ENCODE data around the gene SCYL2. TPM values are rescaled to one million over a fixed set of nuclear protein-coding genes. Genes with fewer than 3 reads are reported as not detected.

The SCYL2 gene
- total RNA-seq, 1 experiment from 2014 or later, result 37.1 TPM

DNA sequence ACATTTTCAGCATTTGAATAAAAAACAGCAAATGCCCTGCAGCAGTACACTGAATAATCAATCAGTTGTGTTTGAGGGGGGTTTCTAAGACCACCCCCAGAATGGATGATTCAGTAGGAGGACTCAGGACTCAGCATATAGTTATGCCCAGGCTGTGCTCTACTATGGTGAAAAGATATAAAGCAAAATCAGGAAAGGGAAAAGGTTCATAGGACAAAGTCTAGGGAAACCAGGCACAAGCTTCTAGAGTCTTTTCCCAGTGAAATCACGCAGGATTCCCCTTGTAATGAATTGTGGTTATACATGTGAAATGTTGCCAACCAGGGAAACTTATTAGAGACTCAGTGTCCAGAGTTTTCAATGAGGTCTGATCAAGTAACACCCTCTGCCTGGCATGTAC is 64.9 kb downstream of the SCYL2 start:
- H3K4me1 Mint-ChIP-seq, result no peaks in the 10 kb centered on the region
- ATAC-seq (no peak), DNase-seq (ENCODE audit: low spot score) (no peak)
- H3K9me3 Mint-ChIP-seq, result no peaks in the 10 kb centered on the region
- no peak overlapping the region for H3K27ac Mint-ChIP-seq
- no peak for TF ChIP-seq RELA (CRISPR knock-in tag; IDR thresholded peaks at IDR 0.05; ENCODE audit: borderline replicate concordance)
- no peak for TF ChIP-seq ZNF219 (CRISPR knock-in tag; IDR thresholded peaks at IDR 0.05; ENCODE audit: borderline replicate concordance)
- TF ChIP-seq, protein P1, sequence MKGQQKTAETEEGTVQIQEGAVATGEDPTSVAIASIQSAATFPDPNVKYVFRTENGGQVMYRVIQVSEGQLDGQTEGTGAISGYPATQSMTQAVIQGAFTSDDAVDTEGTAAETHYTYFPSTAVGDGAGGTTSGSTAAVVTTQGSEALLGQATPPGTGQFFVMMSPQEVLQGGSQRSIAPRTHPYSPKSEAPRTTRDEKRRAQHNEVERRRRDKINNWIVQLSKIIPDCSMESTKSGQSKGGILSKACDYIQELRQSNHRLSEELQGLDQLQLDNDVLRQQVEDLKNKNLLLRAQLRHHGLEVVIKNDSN (CRISPR knock-in tag; IDR thresholded peaks at IDR 0.05), result no peak
- TF ChIP-seq ESRRA (CRISPR knock-in tag; IDR thresholded peaks at IDR 0.05; ENCODE audit: borderline replicate concordance), result no peak
- TF ChIP-seq, protein P2, sequence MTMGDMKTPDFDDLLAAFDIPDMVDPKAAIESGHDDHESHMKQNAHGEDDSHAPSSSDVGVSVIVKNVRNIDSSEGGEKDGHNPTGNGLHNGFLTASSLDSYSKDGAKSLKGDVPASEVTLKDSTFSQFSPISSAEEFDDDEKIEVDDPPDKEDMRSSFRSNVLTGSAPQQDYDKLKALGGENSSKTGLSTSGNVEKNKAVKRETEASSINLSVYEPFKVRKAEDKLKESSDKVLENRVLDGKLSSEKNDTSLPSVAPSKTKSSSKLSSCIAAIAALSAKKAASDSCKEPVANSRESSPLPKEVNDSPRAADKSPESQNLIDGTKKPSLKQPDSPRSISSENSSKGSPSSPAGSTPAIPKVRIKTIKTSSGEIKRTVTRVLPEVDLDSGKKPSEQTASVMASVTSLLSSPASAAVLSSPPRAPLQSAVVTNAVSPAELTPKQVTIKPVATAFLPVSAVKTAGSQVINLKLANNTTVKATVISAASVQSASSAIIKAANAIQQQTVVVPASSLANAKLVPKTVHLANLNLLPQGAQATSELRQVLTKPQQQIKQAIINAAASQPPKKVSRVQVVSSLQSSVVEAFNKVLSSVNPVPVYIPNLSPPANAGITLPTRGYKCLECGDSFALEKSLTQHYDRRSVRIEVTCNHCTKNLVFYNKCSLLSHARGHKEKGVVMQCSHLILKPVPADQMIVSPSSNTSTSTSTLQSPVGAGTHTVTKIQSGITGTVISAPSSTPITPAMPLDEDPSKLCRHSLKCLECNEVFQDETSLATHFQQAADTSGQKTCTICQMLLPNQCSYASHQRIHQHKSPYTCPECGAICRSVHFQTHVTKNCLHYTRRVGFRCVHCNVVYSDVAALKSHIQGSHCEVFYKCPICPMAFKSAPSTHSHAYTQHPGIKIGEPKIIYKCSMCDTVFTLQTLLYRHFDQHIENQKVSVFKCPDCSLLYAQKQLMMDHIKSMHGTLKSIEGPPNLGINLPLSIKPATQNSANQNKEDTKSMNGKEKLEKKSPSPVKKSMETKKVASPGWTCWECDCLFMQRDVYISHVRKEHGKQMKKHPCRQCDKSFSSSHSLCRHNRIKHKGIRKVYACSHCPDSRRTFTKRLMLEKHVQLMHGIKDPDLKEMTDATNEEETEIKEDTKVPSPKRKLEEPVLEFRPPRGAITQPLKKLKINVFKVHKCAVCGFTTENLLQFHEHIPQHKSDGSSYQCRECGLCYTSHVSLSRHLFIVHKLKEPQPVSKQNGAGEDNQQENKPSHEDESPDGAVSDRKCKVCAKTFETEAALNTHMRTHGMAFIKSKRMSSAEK (CRISPR knock-in tag; IDR thresholded peaks at IDR 0.05; ENCODE audit: borderline replicate concordance), result no peak
- TF ChIP-seq, protein P3, sequence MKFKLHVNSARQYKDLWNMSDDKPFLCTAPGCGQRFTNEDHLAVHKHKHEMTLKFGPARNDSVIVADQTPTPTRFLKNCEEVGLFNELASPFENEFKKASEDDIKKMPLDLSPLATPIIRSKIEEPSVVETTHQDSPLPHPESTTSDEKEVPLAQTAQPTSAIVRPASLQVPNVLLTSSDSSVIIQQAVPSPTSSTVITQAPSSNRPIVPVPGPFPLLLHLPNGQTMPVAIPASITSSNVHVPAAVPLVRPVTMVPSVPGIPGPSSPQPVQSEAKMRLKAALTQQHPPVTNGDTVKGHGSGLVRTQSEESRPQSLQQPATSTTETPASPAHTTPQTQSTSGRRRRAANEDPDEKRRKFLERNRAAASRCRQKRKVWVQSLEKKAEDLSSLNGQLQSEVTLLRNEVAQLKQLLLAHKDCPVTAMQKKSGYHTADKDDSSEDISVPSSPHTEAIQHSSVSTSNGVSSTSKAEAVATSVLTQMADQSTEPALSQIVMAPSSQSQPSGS (CRISPR knock-in tag; IDR thresholded peaks at IDR 0.05; ENCODE audit: borderline replicate concordance, low read depth), result no peak
- TF ChIP-seq, protein P4, sequence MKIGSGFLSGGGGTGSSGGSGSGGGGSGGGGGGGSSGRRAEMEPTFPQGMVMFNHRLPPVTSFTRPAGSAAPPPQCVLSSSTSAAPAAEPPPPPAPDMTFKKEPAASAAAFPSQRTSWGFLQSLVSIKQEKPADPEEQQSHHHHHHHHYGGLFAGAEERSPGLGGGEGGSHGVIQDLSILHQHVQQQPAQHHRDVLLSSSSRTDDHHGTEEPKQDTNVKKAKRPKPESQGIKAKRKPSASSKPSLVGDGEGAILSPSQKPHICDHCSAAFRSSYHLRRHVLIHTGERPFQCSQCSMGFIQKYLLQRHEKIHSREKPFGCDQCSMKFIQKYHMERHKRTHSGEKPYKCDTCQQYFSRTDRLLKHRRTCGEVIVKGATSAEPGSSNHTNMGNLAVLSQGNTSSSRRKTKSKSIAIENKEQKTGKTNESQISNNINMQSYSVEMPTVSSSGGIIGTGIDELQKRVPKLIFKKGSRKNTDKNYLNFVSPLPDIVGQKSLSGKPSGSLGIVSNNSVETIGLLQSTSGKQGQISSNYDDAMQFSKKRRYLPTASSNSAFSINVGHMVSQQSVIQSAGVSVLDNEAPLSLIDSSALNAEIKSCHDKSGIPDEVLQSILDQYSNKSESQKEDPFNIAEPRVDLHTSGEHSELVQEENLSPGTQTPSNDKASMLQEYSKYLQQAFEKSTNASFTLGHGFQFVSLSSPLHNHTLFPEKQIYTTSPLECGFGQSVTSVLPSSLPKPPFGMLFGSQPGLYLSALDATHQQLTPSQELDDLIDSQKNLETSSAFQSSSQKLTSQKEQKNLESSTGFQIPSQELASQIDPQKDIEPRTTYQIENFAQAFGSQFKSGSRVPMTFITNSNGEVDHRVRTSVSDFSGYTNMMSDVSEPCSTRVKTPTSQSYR (CRISPR knock-in tag; IDR thresholded peaks at IDR 0.05), result no peak
- no peak for TF ChIP-seq JUN (CRISPR knock-in tag; IDR thresholded peaks at IDR 0.05)
- TF ChIP-seq, protein P5, sequence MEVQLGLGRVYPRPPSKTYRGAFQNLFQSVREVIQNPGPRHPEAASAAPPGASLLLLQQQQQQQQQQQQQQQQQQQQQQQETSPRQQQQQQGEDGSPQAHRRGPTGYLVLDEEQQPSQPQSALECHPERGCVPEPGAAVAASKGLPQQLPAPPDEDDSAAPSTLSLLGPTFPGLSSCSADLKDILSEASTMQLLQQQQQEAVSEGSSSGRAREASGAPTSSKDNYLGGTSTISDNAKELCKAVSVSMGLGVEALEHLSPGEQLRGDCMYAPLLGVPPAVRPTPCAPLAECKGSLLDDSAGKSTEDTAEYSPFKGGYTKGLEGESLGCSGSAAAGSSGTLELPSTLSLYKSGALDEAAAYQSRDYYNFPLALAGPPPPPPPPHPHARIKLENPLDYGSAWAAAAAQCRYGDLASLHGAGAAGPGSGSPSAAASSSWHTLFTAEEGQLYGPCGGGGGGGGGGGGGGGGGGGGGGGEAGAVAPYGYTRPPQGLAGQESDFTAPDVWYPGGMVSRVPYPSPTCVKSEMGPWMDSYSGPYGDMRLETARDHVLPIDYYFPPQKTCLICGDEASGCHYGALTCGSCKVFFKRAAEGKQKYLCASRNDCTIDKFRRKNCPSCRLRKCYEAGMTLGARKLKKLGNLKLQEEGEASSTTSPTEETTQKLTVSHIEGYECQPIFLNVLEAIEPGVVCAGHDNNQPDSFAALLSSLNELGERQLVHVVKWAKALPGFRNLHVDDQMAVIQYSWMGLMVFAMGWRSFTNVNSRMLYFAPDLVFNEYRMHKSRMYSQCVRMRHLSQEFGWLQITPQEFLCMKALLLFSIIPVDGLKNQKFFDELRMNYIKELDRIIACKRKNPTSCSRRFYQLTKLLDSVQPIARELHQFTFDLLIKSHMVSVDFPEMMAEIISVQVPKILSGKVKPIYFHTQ (CRISPR knock-in tag; IDR thresholded peaks at IDR 0.05), result no peak
- no peak for TF ChIP-seq TEAD4 (CRISPR knock-in tag; IDR thresholded peaks at IDR 0.05)
- TF ChIP-seq, protein P6, sequence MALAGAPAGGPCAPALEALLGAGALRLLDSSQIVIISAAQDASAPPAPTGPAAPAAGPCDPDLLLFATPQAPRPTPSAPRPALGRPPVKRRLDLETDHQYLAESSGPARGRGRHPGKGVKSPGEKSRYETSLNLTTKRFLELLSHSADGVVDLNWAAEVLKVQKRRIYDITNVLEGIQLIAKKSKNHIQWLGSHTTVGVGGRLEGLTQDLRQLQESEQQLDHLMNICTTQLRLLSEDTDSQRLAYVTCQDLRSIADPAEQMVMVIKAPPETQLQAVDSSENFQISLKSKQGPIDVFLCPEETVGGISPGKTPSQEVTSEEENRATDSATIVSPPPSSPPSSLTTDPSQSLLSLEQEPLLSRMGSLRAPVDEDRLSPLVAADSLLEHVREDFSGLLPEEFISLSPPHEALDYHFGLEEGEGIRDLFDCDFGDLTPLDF (CRISPR knock-in tag; IDR thresholded peaks at IDR 0.05), result no peak
- TF ChIP-seq NFE2L1 (CRISPR knock-in tag; IDR thresholded peaks at IDR 0.05), result no peak
- H3K4me3 Mint-ChIP-seq, result no peak overlapping the region
- ChIA-PET POLR2A (no interaction called here), CTCF (interaction anchor here (0.5 kb wide), 1 partner anchor 226 kb away, joined by 4 read pairs; no protein-coding TSS in a partner anchor)
- no peaks in the 10 kb centered on the region for H3K27me3 Mint-ChIP-seq (ENCODE audit: low read depth)
- H3K36me3 Mint-ChIP-seq, result peaks cover 25% of the 10 kb centered on the region

Data from WTC11 (cell line).